IMR-90 (cell line): ENCODE data around the gene SLC2A11. TPM values are rescaled to one million over a fixed set of nuclear protein-coding genes. Genes with fewer than 3 reads are reported as not detected.

Experiments used
- ATAC-seq: fragments of 200-7000 bp; cut with Tn5 transposase; 2 replicates; pipeline ENCODE4 v1.9.1; 2020; ENCODE audit warnings: low read depth, mild to moderate bottlenecking, moderate library complexity
- BruUV-seq: library from RNA; stranded (reverse); fragments of 400-500 nt; replicated peaks from 2 replicates; lab custom pipeline; 2021; lab: Mats Ljungman, UMichigan
- CTCF ChIA-PET: fragments of 300-600 bp; formaldehyde crosslinking; extraction: SDS; loops from one replicate; lab custom pipeline; 2021; ENCODE audit warnings: antibody characterized with exemption; lab: Yijun Ruan, JAX
- POLR2A ChIA-PET: fragments of 300-600 bp; sonication (Branson Sonifier 250); formaldehyde crosslinking; loops from one replicate; lab custom pipeline; 2022; ENCODE audit warnings: antibody characterized with exemption; ENCODE audit not compliant: unreplicated experiment; lab: Charles Lee
- DNase-seq: peaks from one replicate; pipeline ENCODE4 v3.0.0; 2013
- H2AFZ ChIP-seq: replicated peaks from 2 replicates; pipeline ENCODE3; 2013; ENCODE audit warnings: low read length, mild to moderate bottlenecking; ENCODE audit not compliant: poor library complexity
- H2AK5ac ChIP-seq: 2 replicates; pipeline ENCODE4 v1.6.1; 2013; ENCODE audit warnings: low read depth, low read length, inconsistent platforms
- H2AK9ac ChIP-seq: replicated peaks from 2 replicates; pipeline ENCODE3; 2013; ENCODE audit warnings: mild to moderate bottlenecking, low read depth, low read length, moderate library complexity; ENCODE audit not compliant: poor library complexity
- H2BK120ac ChIP-seq: 2 replicates; pipeline ENCODE4 v1.6.1; 2013; ENCODE audit warnings: low read depth, low read length, inconsistent platforms
- H2BK15ac ChIP-seq: 3 replicates; pipeline ENCODE4 v1.6.1; 2013; ENCODE audit warnings: low read depth, low read length, inconsistent platforms
- H2BK20ac ChIP-seq: 2 replicates; pipeline ENCODE4 v1.6.1; 2013; ENCODE audit warnings: low read depth, mild to moderate bottlenecking, inconsistent platforms, low read length, moderate library complexity
- H2BK5ac ChIP-seq: 2 replicates; pipeline ENCODE4 v1.6.1; 2013; ENCODE audit warnings: mild to moderate bottlenecking, low read depth, low read length, inconsistent platforms; ENCODE audit not compliant: poor library complexity, severe bottlenecking
- H3K14ac ChIP-seq: replicated peaks from 2 replicates; pipeline ENCODE4 v1.6.1; 2013; ENCODE audit warnings: low read depth, low read length, inconsistent platforms
- H3K18ac ChIP-seq: 2 replicates; pipeline ENCODE4 v1.6.1; 2013; ENCODE audit warnings: low read depth, low read length, control low read depth
- H3K23ac ChIP-seq: 2 replicates; pipeline ENCODE4 v1.6.1; 2013; ENCODE audit warnings: low read depth, low read length, inconsistent platforms
- H3K27ac ChIP-seq: 2 replicates; pipeline ENCODE4 v1.5.1; 2013; ENCODE audit warnings: mild to moderate bottlenecking, control low read depth, low read length; ENCODE audit not compliant: insufficient read depth
- H3K27me3 ChIP-seq: 2 replicates; pipeline ENCODE4 v1.6.1; 2013; ENCODE audit warnings: low read length; ENCODE audit not compliant: control insufficient read depth, insufficient read depth
- H3K36me3 ChIP-seq: 2 replicates; pipeline ENCODE4 v1.6.1; 2013; ENCODE audit warnings: low read length, mixed read lengths; ENCODE audit not compliant: control insufficient read depth, insufficient read depth
- H3K4ac ChIP-seq: 2 replicates; pipeline ENCODE4 v1.6.1; 2013; ENCODE audit warnings: low read depth, low read length, inconsistent platforms
- H3K4me1 ChIP-seq: 2 replicates; pipeline ENCODE4 v1.6.1; 2013; ENCODE audit warnings: low read length, mixed read lengths; ENCODE audit not compliant: control insufficient read depth, insufficient read depth
- H3K4me2 ChIP-seq: 2 replicates; pipeline ENCODE4 v1.6.1; 2013; ENCODE audit warnings: low read depth, mild to moderate bottlenecking, control low read depth, low read length, moderate library complexity
- H3K4me3 ChIP-seq: 2 replicates; pipeline ENCODE4 v1.5.1; 2013; ENCODE audit warnings: low read depth, mild to moderate bottlenecking, control low read depth, low read length, moderate library complexity; ENCODE audit not compliant: insufficient read depth
- H3K56ac ChIP-seq: 2 replicates; pipeline ENCODE4 v1.6.1; 2013; ENCODE audit warnings: low read length, inconsistent platforms; ENCODE audit not compliant: insufficient read depth; ENCODE audit errors: extremely low read depth
- H3K79me1 ChIP-seq, 2 experiments: 2 replicates each; pipeline ENCODE4 v1.6.1; 2013; ENCODE audit warnings: low read length in 2 of 2, inconsistent platforms in 1 of 2, low read depth in 1 of 2
- H3K9ac ChIP-seq: 2 replicates; pipeline ENCODE4 v1.6.1; 2013; ENCODE audit warnings: low read depth, low read length, control low read depth
- H3K9me1 ChIP-seq: 2 replicates; pipeline ENCODE4 v1.6.1; 2013; ENCODE audit warnings: low read length, inconsistent platforms; ENCODE audit not compliant: insufficient read depth
- H3K9me3 ChIP-seq: 2 replicates; pipeline ENCODE4 v1.6.1; 2013; ENCODE audit warnings: low read length; ENCODE audit not compliant: control insufficient read depth, insufficient read depth
- H4K20me1 ChIP-seq: 2 replicates; pipeline ENCODE4 v1.6.1; 2013; ENCODE audit warnings: low read length, inconsistent platforms; ENCODE audit not compliant: insufficient read depth
- H4K5ac ChIP-seq: 2 replicates; pipeline ENCODE4 v1.6.1; 2013; ENCODE audit warnings: mild to moderate bottlenecking, low read depth, low read length, control low read depth
- H4K8ac ChIP-seq, 2 experiments: 2 replicates each; pipeline ENCODE4 v1.6.1; 2013; ENCODE audit warnings: low read depth in 2 of 2, low read length in 2 of 2, control low read depth in 1 of 2, inconsistent platforms in 1 of 2
- H4K91ac ChIP-seq: 2 replicates; pipeline ENCODE4 v1.6.1; 2013; ENCODE audit warnings: low read depth, low read length, inconsistent platforms; ENCODE audit not compliant: insufficient read depth
- BHLHE40 ChIP-seq: fragments of 150-350 bp; IDR thresholded peaks from 2 replicates; pipeline ENCODE4 v1.6.1; 2016; ENCODE audit warnings: mild to moderate bottlenecking, low read depth, low read length
- CEBPB ChIP-seq: IDR thresholded peaks from 2 replicates; pipeline ENCODE4 v1.6.1; 2012; ENCODE audit warnings: low read depth, low read length, improper control_type of control experiment
- CHD1 ChIP-seq: IDR thresholded peaks from 2 replicates; pipeline ENCODE4 v1.6.1; 2012; ENCODE audit warnings: low read depth, low read length, improper control_type of control experiment
- CTCF ChIP-seq: conservative IDR thresholded peaks from 2 replicates; pipeline ENCODE4 v1.5.1; 2012; ENCODE audit warnings: mild to moderate bottlenecking, low read depth, low read length, improper control_type of control experiment
- ELK1 ChIP-seq: fragments of 150-350 bp; IDR thresholded peaks from 2 replicates; pipeline ENCODE4 v1.6.1; 2016; ENCODE audit warnings: low read depth, mild to moderate bottlenecking, low read length, moderate library complexity, borderline replicate concordance
- FOS ChIP-seq: fragments of 150-350 bp; IDR thresholded peaks from 2 replicates; pipeline ENCODE4 v1.6.1; 2016; ENCODE audit warnings: low read depth, low read length
- MAFK ChIP-seq: IDR thresholded peaks from 2 replicates; pipeline ENCODE4 v1.6.1; 2012; ENCODE audit warnings: low read depth, low read length, improper control_type of control experiment
- MAZ ChIP-seq: IDR thresholded peaks from 2 replicates; pipeline ENCODE4 v1.6.1; 2012; ENCODE audit warnings: low read depth, mild to moderate bottlenecking, low read length, improper control_type of control experiment, moderate library complexity, borderline replicate concordance
- MXI1 ChIP-seq: IDR thresholded peaks from 2 replicates; pipeline ENCODE4 v1.6.1; 2012; ENCODE audit warnings: low read depth, mild to moderate bottlenecking, low read length, moderate library complexity, borderline replicate concordance
- NFE2L2 ChIP-seq: fragments of 150-350 bp; IDR thresholded peaks from 2 replicates; pipeline ENCODE4 v1.6.1; 2016; ENCODE audit warnings: low read depth, mild to moderate bottlenecking, low read length
- POLR2A ChIP-seq: IDR thresholded peaks from 2 replicates; pipeline ENCODE4 v1.6.1; 2012; ENCODE audit warnings: mild to moderate bottlenecking, low read depth, low read length
- RAD21 ChIP-seq: IDR thresholded peaks from 2 replicates; pipeline ENCODE4 v1.6.1; 2012; ENCODE audit warnings: low read length, improper control_type of control experiment
- RCOR1 ChIP-seq: IDR thresholded peaks from 2 replicates; pipeline ENCODE4 v1.6.1; 2012; ENCODE audit warnings: mild to moderate bottlenecking, low read length, improper control_type of control experiment; ENCODE audit not compliant: insufficient replicate concordance
- RFX5 ChIP-seq: IDR thresholded peaks from 2 replicates; pipeline ENCODE4 v1.8.0; 2012; ENCODE audit warnings: low read depth, mild to moderate bottlenecking, low read length, moderate library complexity
- SMC3 ChIP-seq: fragments of 150-350 bp; IDR thresholded peaks from 2 replicates; pipeline ENCODE4 v1.6.1; 2016; ENCODE audit warnings: low read depth, mild to moderate bottlenecking, antibody characterized with exemption, low read length, moderate library complexity
- USF2 ChIP-seq: fragments of 150-350 bp; IDR thresholded peaks from 2 replicates; pipeline ENCODE4 v1.6.1; 2017; ENCODE audit warnings: mild to moderate bottlenecking, antibody characterized with exemption, low read length, low read depth
- WGBS, 2 experiments: methylation state at CpG; one replicate each; pipeline versions ENCODE4 v1.1.5 to v1.1.7; 2013; ENCODE audit warnings: missing lambda C conversion rate in 2 of 2; ENCODE audit not compliant: insufficient read length in 1 of 2; ENCODE audit errors: extremely low coverage in 2 of 2; 5-methylcytosine and 5-hydroxymethylcytosine counted together
- dilution Hi-C: fragments of 300-500 bp; cut with HindIII; formaldehyde crosslinking; loops from one replicate; pipeline ENCODE4 v1.14.3; 2018; ENCODE audit warnings: low sequenced_read_pairs; ENCODE audit not compliant: unreplicated experiment
- in situ Hi-C: fragments of 300-500 bp; cut with MboI; formaldehyde crosslinking; loops from 3 replicates; pipeline ENCODE4 v1.14.3; 2019; ENCODE audit warnings: low sequenced_read_pairs, inconsistent platforms, mixed read lengths
- intact Hi-C: fragments of 100-400 bp; cut with micrococcal nuclease; formaldehyde crosslinking; loops from 2 replicates; pipeline ENCODE4 v1.10.0; 2022
- polyA plus RNA-seq, 3 experiments: library from polyadenylated mRNA; depleted of rRNA; stranded (reverse); fragments of >200 nt; gene quantifications; 2 replicates each; pipeline ENCODE4 v1.2.3, GENCODE V29; 2012; ENCODE audit warnings: low replicate concordance in 1 of 3
- total RNA-seq: library from RNA; depleted of rRNA; stranded (reverse); fragments of >200 nt; gene quantifications from 2 replicates; pipeline ENCODE4 v1.2.3, GENCODE V29; 2012

The SLC2A11 gene
- total and polyA plus RNA-seq, 2 of the 4 experiments (the other 2 are of a cell fraction) = 3.2 to 8.7 TPM

GRCh38 chr22:23883658-23884057 is 26.0 kb downstream of the SLC2A11 start:
- no peak overlapping the region for H3K4ac ChIP-seq
- no peak overlapping the region for H2AK5ac ChIP-seq
- ChIA-PET POLR2A (no interaction called here), CTCF (no interaction called here)
- H4K91ac ChIP-seq = no peak overlapping the region
- peaks cover 2% of the 10 kb centered on the region; the same call in 1 of the 2 replicates for H3K4me1 ChIP-seq
- no peak overlapping the region for H2BK120ac ChIP-seq
- no peak overlapping the region for H3K4me2 ChIP-seq
- H3K9me3 ChIP-seq = no peaks in the 10 kb centered on the region
- no peak overlapping the region for H2BK20ac ChIP-seq
- H4K20me1 ChIP-seq = no peaks in the 10 kb centered on the region
- H4K5ac ChIP-seq = no peak overlapping the region
- H2AK9ac ChIP-seq = no peak overlapping the region
- no peak overlapping the region for H3K9ac ChIP-seq
- peaks cover 1% of the 10 kb centered on the region; the same call in 1 of the 2 replicates for H3K36me3 ChIP-seq
- H2BK15ac ChIP-seq = no peak overlapping the region
- DNase-seq (no peak), ATAC-seq (no peak)
- no peaks in the 10 kb centered on the region for H3K79me1 ChIP-seq
- H3K27ac ChIP-seq = no peak overlapping the region
- H3K4me3 ChIP-seq = no peak overlapping the region
- H3K14ac ChIP-seq = no peak overlapping the region
- no peak overlapping the region for H4K8ac ChIP-seq
- TF ChIP-seq ELK1 = no peak
- no peak for TF ChIP-seq USF2
- no peak for TF ChIP-seq SMC3
- no peak for TF ChIP-seq CEBPB
- no peak for TF ChIP-seq CHD1
- TF ChIP-seq RFX5 = no peak
- TF ChIP-seq FOS = no peak
- TF ChIP-seq NFE2L2 = no peak
- TF ChIP-seq MAZ = no peak
- no peak for TF ChIP-seq BHLHE40
- TF ChIP-seq MXI1 = no peak
- no peak for TF ChIP-seq CTCF
- TF ChIP-seq POLR2A = no peak
- no peak for TF ChIP-seq RCOR1
- no peak for TF ChIP-seq MAFK
- no peak for TF ChIP-seq RAD21
- H2AFZ ChIP-seq = no peak overlapping the region
- H3K27me3 ChIP-seq = no peaks in the 10 kb centered on the region
- no peak overlapping the region for H2BK5ac ChIP-seq
- no TSS peak for BruUV-seq
- H3K23ac ChIP-seq = no peak overlapping the region
- no peak overlapping the region for H3K18ac ChIP-seq
- WGBS, 2 experiments = no CpG with 5 or more reads among the region's 9 CpGs
- in situ Hi-C loops = no loop called here
- 0 out of 2 replicates have a peak, but pooled peaks cover 3% of the 10 kb centered on the region for H3K9me1 ChIP-seq
- dilution Hi-C loops = no loop called here
- H3K56ac ChIP-seq = no peak overlapping the region
- intact Hi-C loops = no loop called here
